A673 (cell line): ENCODE measurements around the gene CHRNA4. TPM values are rescaled to one million over a fixed set of nuclear protein-coding genes. Genes with fewer than 3 reads are reported as not detected.

Experiments used
- BruUV-seq: library from RNA; stranded (reverse); fragments of 400-500 nt; replicated peaks from 2 replicates; lab custom pipeline; 2021; lab: Mats Ljungman, UMichigan
- CTCF ChIA-PET: fragments of 300-600 bp; sonication (Branson Sonifier 250); formaldehyde crosslinking; loops from one replicate; lab custom pipeline; 2022; ENCODE audit warnings: antibody characterized with exemption; lab: Charles Lee
- POLR2A ChIA-PET: fragments of 300-600 bp; sonication (Branson Sonifier 250); formaldehyde crosslinking; loops from one replicate; lab custom pipeline; 2022; ENCODE audit warnings: antibody characterized with exemption; ENCODE audit not compliant: low non-redundant PET; lab: Charles Lee
- DNase-seq: peaks from one replicate; pipeline ENCODE4 v3.0.0-alpha.2; 2015; ENCODE audit warnings: low spot score
- H3K27ac ChIP-seq: fragments of 200-600 bp; sonication (generic); 2 replicates; pipeline ENCODE4 v1.5.1; 2016; ENCODE audit warnings: mixed run types, low read depth, mild to moderate bottlenecking, mixed read lengths, antibody characterized with exemption, low read length; ENCODE audit not compliant: poor library complexity, severe bottlenecking
- H3K27me3 ChIP-seq: fragments of 200-600 bp; sonication (generic); replicated peaks from 2 replicates; pipeline ENCODE4 v1.6.1; 2017; ENCODE audit warnings: mixed run types, low read depth, mild to moderate bottlenecking, mixed read lengths, antibody characterized with exemption, low read length; ENCODE audit not compliant: insufficient read depth, poor library complexity
- H3K36me3 ChIP-seq: fragments of 200-600 bp; sonication (generic); 2 replicates; pipeline ENCODE4 v1.6.1; 2016; ENCODE audit warnings: mixed run types, mild to moderate bottlenecking, mixed read lengths, antibody characterized with exemption, low read length; ENCODE audit not compliant: insufficient read depth, poor library complexity, severe bottlenecking
- H3K4me1 ChIP-seq: fragments of 200-600 bp; sonication (generic); 2 replicates; pipeline ENCODE4 v1.6.1; 2017; ENCODE audit warnings: mixed run types, mild to moderate bottlenecking, mixed read lengths, antibody characterized with exemption, low read length; ENCODE audit not compliant: insufficient read depth, poor library complexity, severe bottlenecking
- H3K4me3 ChIP-seq: fragments of 200-600 bp; sonication (generic); 2 replicates; pipeline ENCODE4 v1.5.1; 2016; ENCODE audit warnings: low read depth, mixed run types, mild to moderate bottlenecking, mixed read lengths, low read length; ENCODE audit not compliant: poor library complexity, severe bottlenecking
- H3K9me3 ChIP-seq: fragments of 200-600 bp; sonication (generic); 2 replicates; pipeline ENCODE4 v1.6.1; 2016; ENCODE audit warnings: mixed run types, low read depth, mild to moderate bottlenecking, mixed read lengths, antibody characterized with exemption, low read length; ENCODE audit not compliant: poor library complexity, severe bottlenecking
- CTCF ChIP-seq: fragments of 300-800, 200-600 bp; sonication (generic); conservative IDR thresholded peaks from 2 replicates; pipeline ENCODE4 v1.5.1; 2017; ENCODE audit warnings: low read depth, mild to moderate bottlenecking, antibody characterized with exemption, low read length, moderate library complexity, mixed read lengths
- EZH2 ChIP-seq: fragments of 200-600 bp; sonication (generic); IDR thresholded peaks from 2 replicates; pipeline ENCODE4 v1.6.1; 2017; ENCODE audit warnings: borderline replicate concordance, low read depth, mild to moderate bottlenecking, mixed read lengths, antibody characterized with exemption, low read length; ENCODE audit not compliant: poor library complexity, severe bottlenecking
- intact Hi-C: fragments of 100-400 bp; cut with micrococcal nuclease; formaldehyde crosslinking; loops from one replicate; pipeline ENCODE4 v1.10.0; 2022; ENCODE audit not compliant: unreplicated experiment
- total RNA-seq: library from RNA; stranded (reverse); gene quantifications from 2 replicates; pipeline ENCODE4 v1.2.3, GENCODE V29; 2021

Gene CHRNA4
- total RNA-seq, 1 experiment from 2014 or later, result 0.26 TPM

GRCh38 chr20:63394069-63394919 lies 33.1 kb upstream of the CHRNA4 start:
- no peaks in the 10 kb centered on the region for H3K36me3 ChIP-seq
- DNase-seq, result peak; percentile 63
- ChIA-PET POLR2A (no interaction called here), CTCF (interaction anchor here (0.5 kb wide), 1 partner anchor 11 kb away, joined by 5 read pairs; no protein-coding TSS in a partner anchor)
- H3K4me1 ChIP-seq, result peaks cover 6% of the 10 kb centered on the region
- no peak for TF ChIP-seq CTCF
- no peak for TF ChIP-seq EZH2
- no TSS peak for BruUV-seq
- H3K27me3 ChIP-seq, result no peaks in the 10 kb centered on the region
- H3K27ac ChIP-seq, result no peak overlapping the region
- intact Hi-C loops, result no loop called here
- no peaks in the 10 kb centered on the region for H3K9me3 ChIP-seq
- H3K4me3 ChIP-seq, result no peak overlapping the region

GRCh38 chr20:63393566-63393965 lies 32.4 kb upstream of the CHRNA4 start:
- Histone ChIP-seq H3K9me3 (no peaks in the 10 kb centered on the region), H3K27ac (no peak overlapping the region), H3K4me1 (peaks cover 6% of the 10 kb centered on the region), H3K4me3 (no peak overlapping the region), H3K36me3 (no peaks in the 10 kb centered on the region), H3K27me3 (peaks cover 6% of the 10 kb centered on the region)
- ChIA-PET CTCF (no interaction called here), POLR2A (no interaction called here)
- intact Hi-C loops, result no loop called here
- TF ChIP-seq EZH2 (no peak), CTCF (no peak)
- no TSS peak for BruUV-seq
- DNase-seq, result no peak

GRCh38 chr20:63392465-63393365 lies 31.6 kb upstream of the CHRNA4 start:
- H3K9me3 ChIP-seq, result no peaks in the 10 kb centered on the region
- H3K4me1 ChIP-seq, result peaks cover 6% of the 10 kb centered on the region
- intact Hi-C loops, result no loop called here
- POLR2A ChIA-PET, result no interaction called here
- no peaks in the 10 kb centered on the region for H3K36me3 ChIP-seq
- no peak overlapping the region for H3K4me3 ChIP-seq
- no peak for DNase-seq
- H3K27me3 ChIP-seq, result peaks cover 6% of the 10 kb centered on the region
- CTCF ChIA-PET, result no interaction called here
- H3K27ac ChIP-seq, result no peak overlapping the region
- no peak for TF ChIP-seq CTCF
- no peak for TF ChIP-seq EZH2
- BruUV-seq, result no TSS peak
